ENCODE data around the gene TMEM18.

DNA sequence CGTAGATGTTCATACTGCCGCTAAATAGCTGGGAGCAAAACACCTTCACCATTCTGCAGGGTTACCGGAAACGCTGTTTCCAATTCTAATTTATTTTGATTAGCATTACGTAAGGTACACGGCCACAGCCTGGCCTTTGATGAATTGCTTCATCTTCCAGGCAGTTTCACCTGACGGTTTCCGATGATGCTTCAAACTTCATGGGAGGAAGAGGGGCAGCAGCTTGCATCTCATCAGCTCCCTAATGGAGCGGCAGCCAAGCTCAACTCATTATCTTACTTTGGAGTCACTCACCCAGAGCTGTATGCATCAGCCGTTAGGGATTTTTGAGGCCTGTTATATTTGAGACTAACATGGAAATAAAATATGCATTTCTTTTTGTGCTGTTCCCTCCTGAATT is 54.8 kb downstream of the TMEM18 start:
- TF ChIP-seq ZNF384 (IDR thresholded peaks at IDR 0.05): no peak
- no peak for TF ChIP-seq SP1 (IDR thresholded peaks at IDR 0.05)
